GM18526 (cell line): ENCODE results near the gene CHCHD6.

Source experiments
- POLR2A ChIP-seq: IDR thresholded peaks from 3 replicates; pipeline ENCODE4 v1.6.1; 2011; ENCODE audit not compliant: insufficient read length; ENCODE audit errors: extremely low read depth

CHCHD6 gene

DNA sequence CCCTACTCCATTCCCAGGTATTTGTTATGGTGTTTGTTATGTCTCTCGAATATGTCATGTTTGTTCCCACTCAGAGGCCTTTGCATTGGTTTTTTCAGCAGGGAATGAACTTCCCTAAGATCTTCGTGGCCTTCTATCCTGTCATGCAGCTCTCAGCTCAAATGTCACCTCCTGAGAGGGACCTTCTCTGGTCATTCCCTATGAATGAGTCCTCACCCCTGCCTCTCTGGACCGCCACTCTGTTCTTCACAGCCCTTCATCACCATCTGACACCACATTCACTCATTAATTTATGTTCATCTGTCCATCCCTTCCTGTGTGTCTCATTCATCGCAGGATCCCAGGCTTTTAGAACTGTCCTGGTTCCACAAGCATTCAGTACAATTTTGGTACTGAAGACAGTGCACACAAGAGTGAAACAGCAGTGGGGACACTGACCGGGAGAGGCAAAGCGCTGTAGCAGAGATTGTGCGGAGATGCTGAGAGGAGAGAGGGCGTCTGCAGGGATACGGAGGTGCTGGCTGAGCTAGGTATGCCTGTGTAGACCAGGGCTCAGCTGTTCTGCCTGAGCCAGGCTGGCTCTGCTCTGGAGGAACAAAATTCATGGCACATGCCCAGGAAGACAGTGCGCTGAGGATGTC is 132.3 kb downstream of the CHCHD6 start:
- no peak for TF ChIP-seq POLR2A

DNA sequence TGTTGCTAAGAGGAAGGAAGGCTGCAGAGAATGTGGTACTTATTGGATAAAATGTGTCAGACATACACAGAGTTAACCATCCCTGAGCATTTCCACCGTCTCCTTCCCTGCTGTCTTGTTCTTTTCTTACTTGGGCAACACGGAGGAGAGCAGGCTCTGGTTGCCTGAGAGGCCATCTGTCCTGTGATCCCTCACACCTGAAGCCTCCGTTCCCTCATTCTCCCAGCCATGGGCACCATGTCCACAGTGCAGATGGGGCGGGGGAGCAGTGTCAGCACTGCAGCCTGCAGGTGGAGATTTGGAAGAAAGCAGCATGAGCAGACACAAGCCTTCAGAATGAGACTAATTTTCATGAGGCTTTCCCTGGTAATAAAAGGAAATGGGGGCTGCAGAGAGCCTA is 133.7 kb downstream of the CHCHD6 start:
- no peak for TF ChIP-seq POLR2A

DNA sequence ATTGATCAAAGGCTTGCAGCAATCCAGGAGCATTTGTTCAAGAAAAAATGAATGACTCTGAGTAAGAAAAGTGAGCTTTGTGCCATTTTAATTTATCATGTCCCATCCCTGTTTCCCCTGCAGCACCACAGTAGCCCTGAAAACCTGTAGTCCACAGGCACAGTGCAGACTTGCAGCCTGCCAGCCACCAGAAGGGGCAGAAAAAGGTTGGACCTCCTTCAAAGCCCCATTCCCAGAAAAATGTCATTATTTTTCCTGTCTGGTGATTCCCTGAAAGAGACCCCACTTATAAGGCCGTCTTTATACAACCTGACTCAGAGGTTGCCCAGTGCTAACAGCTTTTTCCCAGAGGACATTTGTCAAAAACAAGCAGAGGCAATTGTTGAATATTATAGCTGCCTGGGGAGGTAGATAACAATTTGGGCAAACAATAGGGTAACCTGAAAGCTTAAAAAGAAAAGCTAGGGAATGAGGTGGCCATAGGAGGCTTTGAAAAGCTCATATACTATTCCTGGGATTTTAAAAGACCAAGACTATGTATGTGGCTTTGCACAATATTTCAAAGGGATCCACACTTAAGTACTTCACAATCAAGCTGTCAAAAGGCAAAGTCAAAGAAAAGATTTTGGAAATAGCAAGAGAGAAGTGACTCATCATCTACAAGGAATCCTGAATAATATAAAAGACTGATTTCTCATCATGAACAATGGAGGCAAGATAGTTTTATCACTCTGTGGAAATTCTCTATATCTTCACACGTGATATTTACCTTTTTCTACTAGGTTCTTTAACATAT is 142.1 kb downstream of the CHCHD6 start:
- no peak for TF ChIP-seq POLR2A

DNA sequence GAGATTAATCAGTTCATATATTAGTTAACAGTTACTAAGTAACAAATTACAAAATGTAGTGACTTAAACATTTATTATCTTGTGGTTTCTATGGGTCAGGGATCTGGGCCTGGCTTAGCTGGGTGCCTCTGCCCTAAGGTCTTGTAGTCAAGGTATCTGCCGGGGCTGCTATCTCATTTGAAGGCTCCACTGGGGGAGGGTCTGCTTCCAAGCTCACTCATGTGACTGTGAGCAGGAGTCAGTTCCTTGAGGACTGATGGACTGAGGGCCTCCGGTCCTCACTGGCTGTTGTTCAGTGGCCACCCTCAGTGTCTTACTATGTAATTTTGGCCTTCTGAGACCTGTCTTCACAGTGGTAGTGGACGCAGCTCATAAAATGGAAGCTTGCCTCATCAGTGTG is 143.0 kb downstream of the CHCHD6 start:
- no peak for TF ChIP-seq POLR2A

DNA sequence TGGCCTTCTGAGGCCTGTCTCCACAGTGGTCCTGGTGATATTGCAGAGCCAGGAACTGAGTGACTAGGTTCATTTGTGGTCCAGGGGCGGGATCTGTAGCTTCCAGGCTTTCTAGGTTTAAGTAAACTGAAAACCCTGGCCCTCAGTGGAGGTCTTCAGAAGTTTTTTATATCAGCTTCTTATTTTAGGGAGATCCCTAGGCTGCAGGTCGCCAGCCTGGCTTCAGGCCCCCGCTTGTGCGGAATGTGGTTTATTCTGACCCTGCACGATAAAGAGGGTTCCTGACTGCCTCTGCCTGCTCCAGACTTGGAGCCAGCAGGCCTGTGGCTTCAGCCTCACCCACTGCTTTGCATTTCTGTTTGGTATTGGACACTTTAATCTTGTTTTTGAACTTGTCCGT is 145.0 kb downstream of the CHCHD6 start:
- no peak for TF ChIP-seq POLR2A

DNA sequence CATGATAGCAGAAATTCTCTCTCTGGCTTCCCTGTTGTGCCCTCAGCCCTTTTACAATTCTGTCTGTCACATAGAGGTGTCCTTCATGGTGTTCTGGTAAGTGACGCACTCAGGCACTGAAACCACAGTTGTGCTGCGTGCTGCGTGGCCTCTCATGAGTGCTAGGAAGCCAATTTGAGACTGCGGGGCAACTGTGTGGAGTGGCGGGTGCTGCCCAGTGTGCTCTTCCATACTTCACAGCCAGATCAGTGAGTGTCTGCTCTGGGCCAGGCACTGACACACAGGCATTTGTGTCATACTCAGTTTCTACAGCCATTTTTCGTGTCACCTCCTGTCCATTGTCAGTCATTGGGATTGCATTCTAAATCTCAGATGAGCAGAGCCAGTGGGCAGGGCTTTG is 145.7 kb downstream of the CHCHD6 start:
- no peak for TF ChIP-seq POLR2A

DNA sequence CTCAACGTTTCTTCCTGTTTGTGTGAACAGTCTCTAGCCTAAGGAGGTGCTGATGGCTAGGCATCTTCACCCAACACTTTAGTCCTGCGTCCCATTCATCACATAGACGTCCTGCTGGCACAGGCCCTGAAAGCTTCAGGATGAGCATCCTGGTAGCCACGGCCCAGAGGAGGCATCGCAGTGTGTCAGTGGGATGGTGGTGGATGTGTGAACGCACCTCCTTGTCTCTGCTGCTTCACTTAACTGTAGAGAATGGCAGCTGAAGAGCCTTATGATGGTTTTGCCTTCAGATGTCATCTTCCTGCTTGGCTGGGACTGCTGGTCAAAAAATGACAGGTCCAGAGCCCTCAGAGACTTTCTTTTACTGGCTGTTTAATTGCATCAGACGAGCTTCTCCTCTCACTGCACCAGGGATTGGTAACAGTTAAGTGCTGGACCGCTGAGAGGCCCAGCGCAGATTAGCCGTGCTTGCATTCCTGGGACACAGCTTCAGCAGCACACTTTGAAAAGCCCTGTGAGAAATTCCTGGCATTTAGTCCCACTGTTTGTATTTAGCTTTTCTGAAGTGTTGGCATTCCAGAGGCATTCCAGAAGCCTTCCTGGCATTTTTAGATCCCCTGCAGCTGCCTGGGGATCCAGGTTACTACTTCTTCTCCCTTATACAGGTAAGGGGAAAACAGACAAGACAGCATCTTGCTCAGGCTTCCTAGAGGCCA is 146.5 kb downstream of the CHCHD6 start:
- TF ChIP-seq POLR2A = no peak

DNA sequence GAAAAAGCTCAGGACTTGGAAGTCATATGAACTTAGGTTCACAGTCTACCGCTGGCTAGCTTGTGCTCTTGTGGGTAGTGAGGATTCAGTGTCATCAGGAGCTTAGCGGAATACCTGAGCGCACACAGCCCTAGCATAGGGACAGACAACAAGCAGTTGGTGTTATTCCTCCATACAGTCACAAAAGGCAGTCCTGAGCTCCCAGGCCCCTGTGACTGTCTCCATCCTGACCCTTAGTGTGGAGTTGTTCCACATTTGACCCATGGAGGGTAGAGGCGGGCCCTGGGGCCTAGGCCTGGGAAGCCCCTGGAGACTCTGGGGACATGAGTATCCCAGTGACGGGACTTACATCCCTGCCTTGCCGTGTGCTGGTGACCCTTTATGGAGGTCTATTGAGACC is 147.3 kb downstream of the CHCHD6 start:
- no peak for TF ChIP-seq POLR2A

DNA sequence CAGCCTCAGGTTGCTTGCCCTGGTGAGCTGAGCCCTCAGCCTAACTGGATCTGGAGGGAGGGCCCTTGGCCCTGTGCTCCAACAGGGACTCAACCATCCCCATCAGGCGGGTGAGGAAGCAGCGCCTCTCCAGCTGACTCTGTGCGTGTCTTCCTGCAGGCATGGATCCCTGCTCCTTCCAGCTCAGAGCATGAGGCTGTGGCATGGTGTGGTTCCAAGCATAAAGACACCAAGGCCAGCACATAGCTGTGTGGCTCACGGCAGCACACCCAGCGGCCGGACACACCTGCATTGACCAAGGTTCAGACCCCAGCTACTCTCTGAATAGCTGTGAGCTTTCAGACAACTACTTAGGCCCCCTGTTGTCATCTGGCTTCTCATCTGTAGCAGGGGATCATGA is 147.9 kb downstream of the CHCHD6 start:
- no peak for TF ChIP-seq POLR2A

DNA sequence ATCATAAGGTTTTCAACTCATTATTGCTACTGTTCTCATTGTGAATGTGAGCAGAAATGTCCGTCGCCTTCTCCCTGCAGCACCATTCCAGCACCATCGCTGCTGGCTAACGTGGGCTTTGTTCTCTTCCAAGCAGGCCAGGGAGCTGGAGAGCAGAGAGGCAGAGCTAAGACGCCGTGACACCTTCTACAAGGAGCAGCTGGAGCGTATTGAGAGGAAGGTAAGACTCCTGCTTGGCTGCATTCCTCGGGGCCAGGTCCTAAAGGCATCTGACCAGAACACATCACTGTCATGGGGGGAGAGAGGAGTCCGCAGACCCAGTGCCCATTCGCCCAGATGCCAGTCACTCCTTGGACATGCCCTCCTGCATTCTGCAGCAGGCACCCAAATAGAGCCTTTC is 148.5 kb downstream of the CHCHD6 start:
- no peak for TF ChIP-seq POLR2A

DNA sequence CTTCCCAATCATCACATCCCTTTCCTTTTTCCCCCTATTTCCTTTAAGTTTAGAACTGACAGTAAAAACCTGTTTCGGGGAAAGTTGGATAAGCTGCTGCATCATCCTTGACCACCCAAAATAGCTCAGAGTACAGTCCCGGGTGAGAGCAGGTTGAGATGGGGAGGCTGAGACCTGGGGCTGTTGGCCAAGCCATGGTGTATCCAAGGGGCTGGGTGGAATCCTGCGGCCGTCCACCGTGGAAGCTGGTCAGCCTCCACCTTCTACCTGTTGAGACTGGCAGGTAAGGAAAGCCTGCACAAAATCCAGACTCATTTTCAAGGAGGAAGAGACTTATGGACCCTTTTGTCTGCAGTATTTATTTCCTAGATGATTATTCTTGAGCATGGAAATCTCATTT is 150.6 kb downstream of the CHCHD6 start:
- TF ChIP-seq POLR2A = no peak

DNA sequence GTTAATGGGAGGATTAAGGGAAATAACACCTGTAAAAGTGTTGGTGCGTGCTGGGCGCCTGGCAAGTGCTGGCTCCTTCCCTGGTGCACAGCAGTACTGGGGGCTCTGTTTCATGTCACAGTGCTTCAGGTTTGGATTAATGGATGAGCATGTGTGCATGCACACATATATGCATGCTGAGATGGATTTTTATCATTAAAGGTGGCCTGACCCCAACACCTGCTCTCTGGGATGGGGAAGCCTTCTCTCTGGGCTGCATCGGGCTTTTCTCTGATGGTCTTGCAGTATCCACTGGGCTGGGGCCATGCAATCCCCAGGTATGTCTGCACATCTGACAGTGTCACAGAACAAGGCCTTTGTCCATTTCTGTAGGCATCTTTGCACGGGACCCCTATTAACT is 151.3 kb downstream of the CHCHD6 start:
- no peak for TF ChIP-seq POLR2A

DNA sequence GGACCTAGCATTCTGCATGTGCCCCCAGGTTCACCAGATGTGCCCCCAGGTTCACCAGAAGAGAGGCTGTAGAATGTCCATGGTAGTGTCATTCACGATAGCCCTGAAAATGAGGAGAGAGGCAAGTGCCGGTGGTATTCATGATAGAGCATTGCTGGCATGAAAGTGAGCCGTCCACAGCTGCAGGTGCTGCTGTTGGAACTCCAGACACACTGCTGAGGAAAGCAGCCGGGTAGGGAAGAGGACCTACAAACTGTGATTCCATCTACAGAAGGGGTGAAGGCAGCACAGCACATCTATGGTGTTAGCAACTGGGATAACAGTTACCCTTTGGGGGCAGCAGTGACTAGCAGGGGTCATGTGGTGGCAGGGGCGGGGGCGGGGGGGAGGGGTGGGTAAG is 153.9 kb downstream of the CHCHD6 start:
- no peak for TF ChIP-seq POLR2A

DNA sequence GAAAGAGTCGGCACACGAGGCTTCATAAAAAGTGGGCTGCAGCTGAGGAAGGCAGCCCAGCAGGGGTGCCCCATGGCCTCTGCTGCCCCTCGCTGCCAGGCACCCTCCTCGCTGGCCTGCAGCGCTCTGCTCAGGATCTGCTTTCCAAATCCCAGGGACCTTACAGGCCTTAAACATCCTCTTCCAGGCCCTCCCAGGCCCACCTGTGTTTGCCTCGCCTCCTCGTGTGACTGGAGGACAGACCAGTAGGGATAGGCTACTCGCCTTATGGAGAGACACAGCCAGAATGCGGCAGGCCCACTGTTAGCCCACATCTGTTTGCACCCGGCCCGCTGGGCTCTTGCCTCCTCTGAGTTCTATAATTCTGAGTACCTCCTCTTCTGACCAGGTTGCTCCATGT is 154.4 kb downstream of the CHCHD6 start:
- TF ChIP-seq POLR2A = no peak

DNA sequence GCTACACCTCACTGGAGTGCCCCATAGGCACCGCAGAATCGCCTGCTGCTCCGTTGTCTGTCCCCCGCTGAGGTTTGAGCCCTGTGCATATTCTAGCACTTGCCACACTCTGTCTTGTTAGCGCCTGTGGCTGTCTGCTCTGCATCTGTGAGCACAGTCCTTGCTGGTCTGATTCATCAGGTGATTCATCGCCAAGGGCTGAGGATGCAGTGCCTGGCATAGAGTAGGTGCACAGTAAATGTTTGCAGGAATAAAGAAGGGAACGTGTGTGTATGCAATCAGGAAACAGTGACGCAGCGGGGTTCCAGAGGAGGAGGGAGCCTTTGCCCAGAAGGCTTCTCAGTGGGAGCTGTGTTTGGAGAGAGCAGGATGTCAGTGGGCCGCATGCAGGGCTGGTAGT is 154.8 kb downstream of the CHCHD6 start:
- TF ChIP-seq POLR2A = no peak
